A673 (cell line): ENCODE results near the gene GRID1. TPM values are rescaled to one million over a fixed set of nuclear protein-coding genes. Genes with fewer than 3 reads are reported as not detected.

Experiments
- BruUV-seq: library from RNA; stranded (reverse); fragments of 400-500 nt; replicated peaks from 2 replicates; lab custom pipeline; 2021; lab: Mats Ljungman, UMichigan
- CTCF ChIA-PET: fragments of 300-600 bp; sonication (Branson Sonifier 250); formaldehyde crosslinking; loops from one replicate; lab custom pipeline; 2022; ENCODE audit warnings: antibody characterized with exemption; lab: Charles Lee
- POLR2A ChIA-PET: fragments of 300-600 bp; sonication (Branson Sonifier 250); formaldehyde crosslinking; loops from one replicate; lab custom pipeline; 2022; ENCODE audit warnings: antibody characterized with exemption; ENCODE audit not compliant: low non-redundant PET; lab: Charles Lee
- DNase-seq: peaks from one replicate; pipeline ENCODE4 v3.0.0-alpha.2; 2015; ENCODE audit warnings: low spot score
- H3K27ac ChIP-seq: fragments of 200-600 bp; sonication (generic); 2 replicates; pipeline ENCODE4 v1.5.1; 2016; ENCODE audit warnings: mixed run types, low read depth, mild to moderate bottlenecking, mixed read lengths, antibody characterized with exemption, low read length; ENCODE audit not compliant: poor library complexity, severe bottlenecking
- H3K27me3 ChIP-seq: fragments of 200-600 bp; sonication (generic); replicated peaks from 2 replicates; pipeline ENCODE4 v1.6.1; 2017; ENCODE audit warnings: mixed run types, low read depth, mild to moderate bottlenecking, mixed read lengths, antibody characterized with exemption, low read length; ENCODE audit not compliant: insufficient read depth, poor library complexity
- H3K36me3 ChIP-seq: fragments of 200-600 bp; sonication (generic); 2 replicates; pipeline ENCODE4 v1.6.1; 2016; ENCODE audit warnings: mixed run types, mild to moderate bottlenecking, mixed read lengths, antibody characterized with exemption, low read length; ENCODE audit not compliant: insufficient read depth, poor library complexity, severe bottlenecking
- H3K4me1 ChIP-seq: fragments of 200-600 bp; sonication (generic); 2 replicates; pipeline ENCODE4 v1.6.1; 2017; ENCODE audit warnings: mixed run types, mild to moderate bottlenecking, mixed read lengths, antibody characterized with exemption, low read length; ENCODE audit not compliant: insufficient read depth, poor library complexity, severe bottlenecking
- H3K4me3 ChIP-seq: fragments of 200-600 bp; sonication (generic); 2 replicates; pipeline ENCODE4 v1.5.1; 2016; ENCODE audit warnings: low read depth, mixed run types, mild to moderate bottlenecking, mixed read lengths, low read length; ENCODE audit not compliant: poor library complexity, severe bottlenecking
- H3K9me3 ChIP-seq: fragments of 200-600 bp; sonication (generic); 2 replicates; pipeline ENCODE4 v1.6.1; 2016; ENCODE audit warnings: mixed run types, low read depth, mild to moderate bottlenecking, mixed read lengths, antibody characterized with exemption, low read length; ENCODE audit not compliant: poor library complexity, severe bottlenecking
- EZH2 ChIP-seq: fragments of 200-600 bp; sonication (generic); IDR thresholded peaks from 2 replicates; pipeline ENCODE4 v1.6.1; 2017; ENCODE audit warnings: borderline replicate concordance, low read depth, mild to moderate bottlenecking, mixed read lengths, antibody characterized with exemption, low read length; ENCODE audit not compliant: poor library complexity, severe bottlenecking
- intact Hi-C: fragments of 100-400 bp; cut with micrococcal nuclease; formaldehyde crosslinking; loops from one replicate; pipeline ENCODE4 v1.10.0; 2022; ENCODE audit not compliant: unreplicated experiment
- total RNA-seq: library from RNA; stranded (reverse); gene quantifications from 2 replicates; pipeline ENCODE4 v1.2.3, GENCODE V29; 2021
- TF ChIP-seq, protein P1 (sequence below): fragments of 300-800, 200-600 bp; sonication (generic); conservative IDR thresholded peaks from 2 replicates; pipeline ENCODE4 v1.5.1; 2017; ENCODE audit warnings: low read depth, mild to moderate bottlenecking, antibody characterized with exemption, low read length, moderate library complexity, mixed read lengths

Gene GRID1
- total RNA-seq, 1 experiment from 2014 or later = not detected

- intact Hi-C loops = no loop called here
- Histone ChIP-seq H3K9me3 (no peaks in the 10 kb centered on the region), H3K36me3 (no peaks in the 10 kb centered on the region), H3K4me3 (peak overlapping the region; percentile 36), H3K27ac (no peak overlapping the region), H3K4me1 (peaks cover 4% of the 10 kb centered on the region), H3K27me3 (peaks cover 60% of the 10 kb centered on the region)
- ChIA-PET CTCF (no interaction called here), POLR2A (no interaction called here)
- no TSS peak for BruUV-seq
- TF ChIP-seq, protein P1, sequence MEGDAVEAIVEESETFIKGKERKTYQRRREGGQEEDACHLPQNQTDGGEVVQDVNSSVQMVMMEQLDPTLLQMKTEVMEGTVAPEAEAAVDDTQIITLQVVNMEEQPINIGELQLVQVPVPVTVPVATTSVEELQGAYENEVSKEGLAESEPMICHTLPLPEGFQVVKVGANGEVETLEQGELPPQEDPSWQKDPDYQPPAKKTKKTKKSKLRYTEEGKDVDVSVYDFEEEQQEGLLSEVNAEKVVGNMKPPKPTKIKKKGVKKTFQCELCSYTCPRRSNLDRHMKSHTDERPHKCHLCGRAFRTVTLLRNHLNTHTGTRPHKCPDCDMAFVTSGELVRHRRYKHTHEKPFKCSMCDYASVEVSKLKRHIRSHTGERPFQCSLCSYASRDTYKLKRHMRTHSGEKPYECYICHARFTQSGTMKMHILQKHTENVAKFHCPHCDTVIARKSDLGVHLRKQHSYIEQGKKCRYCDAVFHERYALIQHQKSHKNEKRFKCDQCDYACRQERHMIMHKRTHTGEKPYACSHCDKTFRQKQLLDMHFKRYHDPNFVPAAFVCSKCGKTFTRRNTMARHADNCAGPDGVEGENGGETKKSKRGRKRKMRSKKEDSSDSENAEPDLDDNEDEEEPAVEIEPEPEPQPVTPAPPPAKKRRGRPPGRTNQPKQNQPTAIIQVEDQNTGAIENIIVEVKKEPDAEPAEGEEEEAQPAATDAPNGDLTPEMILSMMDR = no peak
- TF ChIP-seq EZH2 = no peak
- no peak for DNase-seq
These were observed 1.1 kb downstream of the GRID1 start for GRCh38 chr10:86365346-86366032.

- no TSS peak for BruUV-seq
- POLR2A ChIA-PET = no interaction called here
- H3K27me3 ChIP-seq = peaks cover 55% of the 10 kb centered on the region
- H3K27ac ChIP-seq = no peak overlapping the region
- TF ChIP-seq, protein P1 = no peak
- no peak for TF ChIP-seq EZH2
- intact Hi-C loops = no loop called here
- H3K4me1 ChIP-seq = peaks cover 4% of the 10 kb centered on the region
- no peaks in the 10 kb centered on the region for H3K9me3 ChIP-seq
- CTCF ChIA-PET = no interaction called here
- no peak for DNase-seq
- H3K4me3 ChIP-seq = no peak overlapping the region
- no peaks in the 10 kb centered on the region for H3K36me3 ChIP-seq
These were observed 1.9 kb downstream of the GRID1 start for GRCh38 chr10:86364491-86365345.

DNA sequence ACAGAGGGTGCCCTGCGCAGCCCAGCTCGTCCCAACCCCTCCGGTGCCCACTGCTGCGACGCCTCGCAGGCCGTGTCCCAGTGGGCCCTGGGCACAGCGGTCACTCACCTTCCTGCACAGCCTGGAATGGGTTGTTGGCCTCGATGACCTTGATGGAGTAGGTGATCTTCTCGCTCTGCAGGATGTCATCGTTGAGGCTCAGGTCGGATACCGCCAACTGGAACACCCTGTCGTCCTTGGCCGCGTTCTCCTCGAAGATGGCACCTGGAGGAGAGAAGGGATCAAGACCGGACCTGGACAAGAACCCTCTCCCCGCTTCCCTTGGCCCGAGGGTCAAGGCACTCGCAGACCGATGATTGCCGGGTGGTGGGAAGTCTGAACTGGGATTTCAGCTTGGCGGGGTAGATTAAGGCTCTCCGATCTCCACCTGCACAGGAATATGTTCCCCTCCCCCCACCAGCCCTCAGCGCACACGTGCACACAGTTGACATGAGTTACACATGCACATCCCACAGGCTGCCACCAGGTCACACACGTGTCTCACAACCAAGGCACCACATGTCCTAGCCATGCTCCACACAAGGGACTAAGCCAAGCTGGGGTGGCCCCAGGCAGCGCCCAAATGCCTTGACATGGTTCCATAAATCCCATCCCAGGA is 2.6 kb downstream of the GRID1 start:
- no peak overlapping the region for H3K27ac ChIP-seq
- POLR2A ChIA-PET = no interaction called here
- no peak overlapping the region for H3K4me3 ChIP-seq
- peaks cover 47% of the 10 kb centered on the region for H3K27me3 ChIP-seq
- H3K36me3 ChIP-seq = no peaks in the 10 kb centered on the region
- no TSS peak for BruUV-seq
- no peak for DNase-seq
- no peaks in the 10 kb centered on the region for H3K9me3 ChIP-seq
- intact Hi-C loops = no loop called here
- H3K4me1 ChIP-seq = peaks cover 4% of the 10 kb centered on the region
- CTCF ChIA-PET = no interaction called here
- TF ChIP-seq, protein P1 = no peak
- TF ChIP-seq EZH2 = no peak
